GM12878 (cell line): Measurements from ENCODE around the gene C6orf89.

ENCODE experiments used
- BHLHE40 ChIP-seq, 2 experiments: fragments of 450-650 bp in 1 of 2; IDR thresholded peaks; 2 replicates each; pipeline ENCODE4 v1.6.1; 2011 to 2017; ENCODE audit warnings: low read depth in 2 of 2, borderline replicate concordance in 1 of 2, improper control_type of control experiment in 1 of 2, low read length in 1 of 2, mild to moderate bottlenecking in 1 of 2
- CTCF ChIP-seq, 3 experiments: IDR thresholded peaks in 2 of 3; conservative IDR thresholded peaks in 1 of 3; 2 replicates each; pipeline ENCODE4 v1.5.1; 2011; ENCODE audit warnings: low read depth in 3 of 3, low read length in 3 of 3, mild to moderate bottlenecking in 3 of 3, control low read depth in 2 of 3, moderate library complexity in 2 of 3, inconsistent platforms in 1 of 3, mixed read lengths in 1 of 3; ENCODE audit not compliant: control insufficient read depth in 2 of 3, insufficient read depth in 1 of 3; ENCODE audit errors: extremely low read depth in 1 of 3
- EZH2 ChIP-seq: IDR thresholded peaks from 2 replicates; pipeline ENCODE4 v1.6.1; 2012; ENCODE audit warnings: low read depth, mild to moderate bottlenecking, control low read depth, inconsistent platforms, low read length, borderline replicate concordance; ENCODE audit not compliant: control insufficient read depth
- TARDBP ChIP-seq: IDR thresholded peaks from 2 replicates; pipeline ENCODE4 v1.6.1; 2016; ENCODE audit warnings: borderline replicate concordance
- ZNF592 ChIP-seq: fragments of 450-650 bp; IDR thresholded peaks from 2 replicates; pipeline ENCODE4 v1.6.1; 2017; ENCODE audit warnings: mild to moderate bottlenecking, moderate library complexity

- TF ChIP-seq EZH2 (no peak), TARDBP (no peak), BHLHE40 (IDR thresholded peaks at IDR 0.05; ENCODE audit: borderline replicate concordance in 1 of 2, low read depth in 2 of 2, low read length in 1 of 2) (no peak), CTCF (IDR thresholded peaks at IDR 0.05 in 2 of 3, conservative IDR thresholded peaks at IDR 0.05 in 1 of 3; ENCODE audit: control insufficient read depth in 2 of 3, extremely low read depth in 1 of 3, insufficient read depth in 1 of 3, low read depth in 3 of 3, low read length in 3 of 3) (no peak), ZNF592 (no peak)
These were observed 74.0 kb downstream of the C6orf89 start for GRCh38 chr6:36959555-36960250.
